Right ventricle myocardium superior (tissue), 1 donor: Measurements from ENCODE around the gene SCN5A. TPM values are rescaled to one million over a fixed set of nuclear protein-coding genes. Genes with fewer than 3 reads are reported as not detected.

ENCODE experiments used
- ATAC-seq: fragments of 200-7000 bp; cut with Tn5 transposase; one replicate; pipeline ENCODE4 v1.9.1; 2020; ENCODE audit warnings: mild to moderate bottlenecking; ENCODE audit not compliant: poor library complexity
- DNase-seq: peaks from one replicate; pipeline ENCODE4 v3.0.0-alpha.2; 2020
- intact Hi-C: fragments of 100-400 bp; cut with DNase I; formaldehyde crosslinking; loops from one replicate; pipeline ENCODE4 v1.11.2; 2022
- total RNA-seq: library from RNA; stranded (reverse); fragmentation: NEBNext Ultra II Directional; extraction: Animal tissue kit (Norgen Biotek cat#: 25700); gene quantifications from one replicate; pipeline ENCODE4 v1.2.1, GENCODE V29; 2021
- donor health status: DM: no; HTN: yes; CAD: no; lungs with severe emphysema.

Gene SCN5A
- total RNA-seq, 1 donor from 2014 or later = 162 TPM

DNA sequence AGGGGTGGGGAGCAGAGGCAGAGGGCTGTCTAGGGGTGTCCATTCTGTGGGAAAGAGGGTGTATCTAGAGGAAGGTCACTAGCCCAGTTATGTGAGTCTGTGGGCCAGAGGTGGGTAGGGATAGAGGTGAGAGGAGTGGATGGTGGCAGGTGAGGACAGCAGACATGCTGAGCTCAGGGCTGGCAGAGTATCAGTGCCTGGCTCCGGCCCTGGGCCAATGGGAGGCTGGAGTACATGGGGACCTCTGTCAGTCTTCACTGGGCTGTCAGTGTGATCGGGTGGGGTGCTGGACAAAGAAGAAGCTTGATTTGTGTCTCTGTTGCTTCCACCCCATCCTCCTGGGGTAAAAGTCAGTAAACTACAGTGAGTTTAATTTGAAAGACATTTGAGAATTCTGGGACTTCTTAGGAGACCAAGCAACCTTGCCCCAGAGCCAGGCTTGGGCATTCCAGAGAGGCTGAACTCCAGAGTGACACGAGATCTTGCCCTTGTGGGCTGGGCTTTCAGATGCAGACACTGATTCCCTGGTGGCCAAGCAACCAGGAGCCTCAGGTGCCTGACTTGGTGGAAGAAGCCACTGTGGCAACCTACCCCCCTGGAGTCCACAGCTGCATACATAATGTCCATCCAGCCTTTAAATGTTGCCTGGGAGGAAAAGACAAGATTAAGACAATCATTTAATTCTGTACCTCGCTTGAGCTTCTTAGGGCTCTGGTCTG, 92.7 kb downstream of the SCN5A start:
- DNase-seq = no peak
- intact Hi-C loops = no loop called here
- ATAC-seq = peak; percentile 27

- DNase-seq (no peak), ATAC-seq (no peak)
- intact Hi-C loops = no loop called here
Observed at GRCh38 chr3:38555926-38556325, 93.6 kb downstream of the SCN5A start.

DNA sequence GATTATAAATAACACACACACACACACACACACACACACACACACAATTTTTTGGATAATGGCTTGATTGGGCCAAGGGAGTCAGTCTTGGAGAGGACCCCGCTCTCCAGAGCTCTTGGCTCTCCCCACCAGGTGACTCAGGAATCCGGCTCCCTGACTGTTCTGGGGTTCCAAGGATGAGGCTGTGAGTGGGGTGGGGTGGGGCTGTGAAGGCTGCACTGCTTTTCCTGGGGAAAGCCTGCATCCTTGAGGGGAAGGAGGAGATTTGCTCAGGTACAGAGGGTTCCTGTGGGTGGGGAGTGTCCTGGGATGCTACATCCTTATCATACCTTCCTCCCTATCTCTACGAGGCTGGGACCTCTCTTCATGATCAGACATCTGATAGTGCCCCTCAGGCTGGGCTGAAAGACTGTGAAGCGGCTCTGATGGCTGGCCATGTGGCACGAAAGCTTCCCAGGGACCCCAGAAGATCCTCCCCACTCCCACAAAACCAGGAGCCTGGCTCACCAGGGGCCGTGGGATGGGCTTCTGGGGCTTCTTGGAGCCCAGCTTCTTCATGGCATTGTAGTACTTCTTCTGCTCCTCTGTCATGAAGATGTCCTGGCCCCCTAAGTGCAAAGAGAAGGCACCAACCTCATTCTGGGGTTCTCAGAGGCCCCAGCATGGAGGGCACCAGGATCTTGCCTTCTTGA, 94.2 kb downstream of the SCN5A start:
- DNase-seq = no peak
- intact Hi-C loops = no loop called here
- no peak for ATAC-seq

- ATAC-seq (no peak), DNase-seq (no peak)
- intact Hi-C loops = no loop called here
Observed at GRCh38 chr3:38554127-38554827, 95.2 kb downstream of the SCN5A start.

DNA sequence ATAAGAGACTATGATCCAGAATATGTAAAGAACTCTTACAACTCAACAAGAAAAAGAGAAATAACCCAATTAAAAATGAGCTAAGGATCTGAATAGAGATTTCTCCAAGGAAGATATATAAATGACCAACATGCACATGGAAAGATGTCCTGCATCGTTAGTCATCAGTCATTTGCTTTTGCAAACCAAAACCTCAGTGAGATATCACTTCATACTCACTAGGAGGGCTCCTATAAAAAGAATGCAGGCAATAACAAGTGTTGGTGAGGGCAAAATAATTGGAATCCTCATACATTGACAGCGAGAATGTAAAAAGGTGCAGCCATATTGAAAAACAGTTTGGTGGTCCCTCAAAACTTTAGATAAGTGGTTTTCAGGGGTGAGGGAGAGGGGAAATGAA, 96.4 kb downstream of the SCN5A start:
- no peak for DNase-seq
- intact Hi-C loops = no loop called here
- no peak for ATAC-seq

DNA sequence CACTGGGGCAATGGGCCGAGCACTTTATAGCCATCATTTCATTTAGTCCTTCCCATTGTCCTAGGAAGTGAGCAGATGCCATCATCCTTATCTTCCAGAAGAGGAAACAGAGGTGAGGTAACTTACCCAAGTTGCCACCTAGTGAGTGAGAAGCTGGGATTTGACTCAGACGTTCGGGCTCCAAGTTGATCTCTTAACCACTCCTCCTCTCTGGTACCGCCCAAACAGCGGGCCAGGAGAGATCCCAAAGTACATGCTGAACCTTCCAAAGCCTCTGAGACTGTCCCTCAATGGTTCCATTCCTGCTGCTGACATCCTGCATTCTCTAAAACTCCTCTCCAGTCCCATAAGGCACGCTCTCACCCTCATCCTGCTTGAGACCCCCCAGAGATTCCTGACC, 97.1 kb downstream of the SCN5A start:
- DNase-seq (no peak), ATAC-seq (no peak)
- intact Hi-C loops = no loop called here

DNA sequence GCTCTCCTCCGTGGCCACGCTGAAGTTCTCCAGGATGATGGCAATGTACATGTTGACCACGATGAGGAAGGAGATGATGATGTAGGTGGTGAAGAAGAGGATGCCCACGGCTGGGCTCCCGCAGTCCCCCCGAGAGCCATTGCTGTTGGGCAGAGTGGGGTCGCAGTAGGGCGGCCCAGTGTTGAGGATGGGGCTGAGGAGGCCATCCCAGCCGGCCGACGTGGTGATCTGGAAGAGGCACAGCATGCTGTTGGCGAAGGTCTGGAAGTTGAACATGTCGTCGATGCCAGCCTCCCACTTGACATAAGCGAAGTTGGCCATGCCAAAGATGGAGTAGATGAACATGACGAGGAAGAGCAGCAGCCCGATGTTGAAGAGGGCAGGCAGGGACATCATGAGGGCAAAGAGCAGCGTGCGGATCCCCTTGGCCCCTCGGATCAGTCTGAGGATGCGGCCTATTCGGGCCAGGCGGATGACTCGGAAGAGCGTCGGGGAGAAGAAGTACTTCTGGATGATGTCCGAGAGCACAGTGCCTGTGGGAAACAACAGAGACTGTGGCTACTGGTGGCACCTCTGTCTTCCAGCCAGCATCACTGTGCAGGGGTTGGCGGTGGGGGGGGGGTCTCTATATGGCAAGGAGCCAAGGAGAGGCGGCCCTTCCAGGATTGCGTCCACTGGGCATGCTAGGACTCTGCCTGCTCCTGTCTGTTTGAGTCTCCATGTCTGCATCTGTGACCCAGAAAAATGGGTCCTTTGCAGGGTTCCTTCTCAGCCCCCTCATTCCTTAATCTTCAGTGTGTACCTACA, 98.3 kb downstream of the SCN5A start:
- ATAC-seq (no peak), DNase-seq (no peak)
- intact Hi-C loops = no loop called here

DNA sequence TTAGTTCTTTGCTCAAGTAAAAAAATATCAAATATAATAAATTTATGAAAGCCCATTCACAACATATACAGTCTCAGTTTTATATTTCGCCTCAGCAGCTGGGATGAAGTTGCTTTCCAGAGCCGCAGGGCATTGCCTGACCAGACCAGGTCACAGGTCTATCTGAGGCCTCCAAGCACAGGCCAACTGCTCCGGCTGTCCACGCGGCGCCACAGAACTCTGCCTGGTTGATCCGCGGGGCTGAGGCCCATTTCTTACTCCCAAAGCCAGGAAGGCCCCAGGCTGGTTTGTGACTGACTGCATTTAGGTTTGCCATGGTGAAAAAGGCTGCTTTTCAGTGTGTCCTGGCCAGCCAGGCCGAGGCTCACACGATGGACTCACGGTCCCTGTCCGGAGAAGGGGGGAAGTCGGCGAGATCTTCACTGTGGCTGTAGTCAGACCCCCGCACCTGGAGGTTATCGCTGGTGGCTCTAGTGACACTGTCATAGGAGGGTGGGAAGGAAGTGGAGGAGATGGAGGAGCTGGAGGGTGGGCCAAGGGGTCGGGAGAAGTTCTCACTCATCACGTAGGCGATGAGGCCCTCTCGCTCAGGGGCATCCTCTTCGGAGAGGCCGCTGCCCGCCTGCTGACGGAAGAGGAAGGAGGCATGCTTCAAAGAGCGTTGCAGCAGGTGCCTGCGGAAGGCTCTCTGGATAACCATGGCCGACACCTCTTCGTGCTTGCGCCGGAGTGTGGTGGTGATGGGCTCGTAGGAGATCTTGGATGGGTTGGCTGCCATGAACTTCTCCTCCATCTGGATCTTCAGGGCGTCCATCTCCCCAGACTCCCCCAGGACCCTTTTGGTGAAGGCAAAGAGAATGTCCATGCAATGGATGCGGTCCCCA, 99.3 kb downstream of the SCN5A start:
- DNase-seq (no peak), ATAC-seq (no peak)

GRCh38 chr3:38549486-38549885, 100.0 kb downstream of the SCN5A start:
- DNase-seq (no peak), ATAC-seq (no peak)
- intact Hi-C loops = no loop called here

More for the DNA sequence above, 99.3 kb downstream of the SCN5A start:
- intact Hi-C loops = no loop called here

DNA sequence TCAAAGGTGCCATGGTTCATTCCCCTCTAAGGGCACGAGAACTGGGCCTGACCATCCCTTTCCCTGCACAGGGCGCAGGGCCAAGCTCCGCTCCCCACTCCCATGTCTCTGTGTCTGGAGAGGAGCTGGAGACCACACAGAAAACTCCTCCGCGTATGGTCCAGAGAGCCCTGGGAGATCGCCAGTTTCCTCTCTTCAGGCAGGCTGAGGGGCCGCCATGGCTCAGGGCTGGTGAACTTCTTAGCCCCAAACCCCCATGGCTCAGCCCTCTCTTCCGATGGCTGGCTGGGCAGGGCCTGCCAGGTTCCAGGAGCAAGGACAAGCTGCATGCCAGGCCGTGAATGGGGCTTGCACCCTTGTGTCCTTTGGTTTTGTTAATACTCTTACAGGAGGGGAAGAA, 100.4 kb downstream of the SCN5A start:
- ATAC-seq = peak; percentile 9
- DNase-seq = no peak
- intact Hi-C loops = no loop called here

- ATAC-seq (peak; percentile 51), DNase-seq (no peak)
- intact Hi-C loops = no loop called here
Observed at GRCh38 chr3:38548154-38548931, 101.1 kb downstream of the SCN5A start.

DNA sequence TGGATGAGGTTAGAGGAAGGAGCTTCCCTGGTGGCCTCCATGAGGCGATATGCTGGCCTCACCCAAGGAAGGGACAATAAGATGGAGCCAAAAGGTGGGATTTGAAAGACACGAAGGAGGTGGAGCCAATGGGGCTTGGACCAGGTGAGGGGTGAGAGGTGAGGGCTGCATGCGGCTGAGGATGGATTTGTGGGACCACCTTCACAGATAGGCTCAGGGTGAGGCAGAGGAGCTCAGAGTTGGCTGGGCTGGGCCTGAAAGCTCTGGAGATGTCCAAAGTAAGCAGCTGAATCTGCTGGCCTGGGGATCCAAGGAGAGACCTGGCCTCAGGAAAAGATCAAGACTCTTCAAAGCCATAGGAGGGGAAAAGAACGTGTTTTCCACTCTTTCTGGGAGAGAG, 103.5 kb downstream of the SCN5A start:
- no peak for ATAC-seq
- no peak for DNase-seq
- intact Hi-C loops = no loop called here

GRCh38 chr3:38545550-38545949, 103.9 kb downstream of the SCN5A start:
- intact Hi-C loops = no loop called here
- no peak for ATAC-seq
- no peak for DNase-seq

- intact Hi-C loops = no loop called here
- no peak for ATAC-seq
- DNase-seq = no peak
Observed at GRCh38 chr3:38544926-38545325, 104.6 kb downstream of the SCN5A start.

GRCh38 chr3:38543586-38543985, 105.9 kb downstream of the SCN5A start:
- ATAC-seq = peak; percentile 79
- intact Hi-C loops = no loop called here

GRCh38 chr3:38542401-38543298, 106.8 kb downstream of the SCN5A start:
- ATAC-seq (peak; percentile 23), DNase-seq (no peak)
- intact Hi-C loops = no loop called here

More at GRCh38 chr3:38543586-38543985, 105.9 kb downstream of the SCN5A start:
- DNase-seq = peak; percentile 87
